ENCODE results near the gene AMER3.

DNA sequence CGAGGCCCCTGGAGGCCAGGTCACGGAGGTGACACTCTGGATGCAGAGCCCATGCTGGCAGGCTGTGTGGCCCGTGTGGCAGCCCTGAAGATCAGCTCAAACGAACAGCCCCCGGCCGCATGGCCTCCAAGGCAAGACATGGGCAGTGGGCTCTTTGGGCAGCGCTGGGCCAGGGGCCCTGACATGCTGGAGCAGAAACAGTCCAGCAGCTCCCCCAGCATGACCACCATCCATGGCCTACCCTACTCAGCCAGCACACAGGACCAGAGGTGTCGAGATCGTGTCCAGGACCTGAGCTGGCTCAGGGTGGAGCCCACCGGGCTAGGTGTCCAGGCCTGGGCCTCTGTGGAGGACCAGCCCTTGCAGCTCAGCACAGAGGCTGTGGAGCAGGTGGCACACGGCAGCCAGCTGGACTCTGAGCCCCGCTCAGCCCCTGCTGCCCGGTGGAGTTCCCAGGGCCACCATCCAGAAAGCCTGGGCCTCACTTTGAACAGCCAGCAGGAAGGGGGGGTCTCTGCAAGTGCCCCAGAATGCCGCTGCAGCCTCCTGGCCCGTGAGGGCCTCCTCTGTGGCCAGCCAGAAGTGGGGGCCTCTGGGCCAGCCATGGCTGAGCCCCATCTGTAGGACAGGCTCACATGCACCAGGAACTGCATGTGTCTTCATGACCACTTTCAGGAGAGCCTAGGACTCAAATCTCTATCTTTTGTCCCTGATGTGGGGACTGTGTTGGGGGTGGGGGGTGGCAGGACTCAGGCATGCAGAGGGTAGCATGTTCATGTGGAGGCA lies 8.9 kb downstream of the AMER3 start:
- TF ChIP-seq, protein P1, sequence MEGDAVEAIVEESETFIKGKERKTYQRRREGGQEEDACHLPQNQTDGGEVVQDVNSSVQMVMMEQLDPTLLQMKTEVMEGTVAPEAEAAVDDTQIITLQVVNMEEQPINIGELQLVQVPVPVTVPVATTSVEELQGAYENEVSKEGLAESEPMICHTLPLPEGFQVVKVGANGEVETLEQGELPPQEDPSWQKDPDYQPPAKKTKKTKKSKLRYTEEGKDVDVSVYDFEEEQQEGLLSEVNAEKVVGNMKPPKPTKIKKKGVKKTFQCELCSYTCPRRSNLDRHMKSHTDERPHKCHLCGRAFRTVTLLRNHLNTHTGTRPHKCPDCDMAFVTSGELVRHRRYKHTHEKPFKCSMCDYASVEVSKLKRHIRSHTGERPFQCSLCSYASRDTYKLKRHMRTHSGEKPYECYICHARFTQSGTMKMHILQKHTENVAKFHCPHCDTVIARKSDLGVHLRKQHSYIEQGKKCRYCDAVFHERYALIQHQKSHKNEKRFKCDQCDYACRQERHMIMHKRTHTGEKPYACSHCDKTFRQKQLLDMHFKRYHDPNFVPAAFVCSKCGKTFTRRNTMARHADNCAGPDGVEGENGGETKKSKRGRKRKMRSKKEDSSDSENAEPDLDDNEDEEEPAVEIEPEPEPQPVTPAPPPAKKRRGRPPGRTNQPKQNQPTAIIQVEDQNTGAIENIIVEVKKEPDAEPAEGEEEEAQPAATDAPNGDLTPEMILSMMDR (IDR thresholded peaks at IDR 0.05; ENCODE audit: low read length) = no peak
- no peak for TF ChIP-seq EZH2 (optimal IDR thresholded peaks at IDR 0.05; ENCODE audit: low read depth, low read length)
